A172 (cell line): ENCODE results near the gene SYNE1. TPM values are rescaled to one million over a fixed set of nuclear protein-coding genes. Genes with fewer than 3 reads are reported as not detected.
"Not testable (repeated sequence)": the region's sequence is repeated elsewhere in the genome, so short reads cannot be mapped to it uniquely, and the experiment has no call there.

Experiments used
- DNase-seq: peaks from one replicate; pipeline ENCODE4 v3.0.0-alpha.2; 2015; ENCODE audit warnings: low spot score
- total RNA-seq: library from RNA; depleted of rRNA; stranded (reverse); fragments of >200 nt; shearing (Covaris generic); gene quantifications from 2 replicates; pipeline ENCODE4 v1.2.3, GENCODE V29; 2014; rRNA removed

Gene SYNE1
- total RNA-seq, 1 experiment from 2014 or later, result 43.9 TPM

DNA sequence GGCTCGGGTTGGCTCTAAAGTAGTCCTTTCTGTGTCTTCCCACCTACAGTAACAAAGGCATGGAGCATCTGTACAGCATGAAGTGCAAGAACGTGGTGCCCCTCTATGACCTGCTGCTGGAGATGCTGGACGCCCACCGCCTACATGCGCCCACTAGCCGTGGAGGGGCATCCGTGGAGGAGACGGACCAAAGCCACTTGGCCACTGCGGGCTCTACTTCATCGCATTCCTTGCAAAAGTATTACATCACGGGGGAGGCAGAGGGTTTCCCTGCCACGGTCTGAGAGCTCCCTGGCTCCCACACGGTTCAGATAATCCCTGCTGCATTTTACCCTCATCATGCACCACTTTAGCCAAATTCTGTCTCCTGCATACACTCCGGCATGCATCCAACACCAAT lies 538.5 kb downstream of the SYNE1 start:
- DNase-seq, result no peak

DNA sequence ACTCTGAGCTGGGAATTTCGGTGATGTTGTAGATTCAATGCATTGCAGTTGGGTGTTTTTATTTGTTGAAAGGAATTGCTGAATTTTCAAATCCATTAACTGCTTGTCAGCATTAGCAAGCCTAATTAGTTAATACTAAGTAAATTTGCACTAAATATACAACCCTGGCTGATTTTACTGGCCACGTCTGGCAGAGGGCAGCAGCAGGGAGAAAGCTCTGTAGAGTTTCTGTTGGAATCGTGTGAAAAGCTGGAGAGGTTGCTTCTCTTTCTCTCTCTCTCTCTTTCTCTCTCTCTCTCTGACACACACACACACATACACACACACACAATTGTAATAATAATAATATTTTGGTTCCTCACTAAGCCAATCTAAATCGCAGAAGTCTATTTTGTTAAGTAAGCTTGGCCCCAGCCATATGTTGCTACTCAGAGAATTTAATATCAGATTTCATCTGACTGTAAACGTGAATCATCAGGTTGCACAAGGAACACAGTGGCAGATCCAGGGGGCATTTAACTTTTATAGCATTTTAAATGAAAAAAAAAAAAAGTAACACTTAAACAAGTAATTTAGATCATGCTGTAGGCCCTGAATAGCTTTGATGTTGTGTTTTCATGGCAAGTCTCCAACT lies 540.2 kb downstream of the SYNE1 start:
- DNase-seq, result peak; percentile 25

DNA sequence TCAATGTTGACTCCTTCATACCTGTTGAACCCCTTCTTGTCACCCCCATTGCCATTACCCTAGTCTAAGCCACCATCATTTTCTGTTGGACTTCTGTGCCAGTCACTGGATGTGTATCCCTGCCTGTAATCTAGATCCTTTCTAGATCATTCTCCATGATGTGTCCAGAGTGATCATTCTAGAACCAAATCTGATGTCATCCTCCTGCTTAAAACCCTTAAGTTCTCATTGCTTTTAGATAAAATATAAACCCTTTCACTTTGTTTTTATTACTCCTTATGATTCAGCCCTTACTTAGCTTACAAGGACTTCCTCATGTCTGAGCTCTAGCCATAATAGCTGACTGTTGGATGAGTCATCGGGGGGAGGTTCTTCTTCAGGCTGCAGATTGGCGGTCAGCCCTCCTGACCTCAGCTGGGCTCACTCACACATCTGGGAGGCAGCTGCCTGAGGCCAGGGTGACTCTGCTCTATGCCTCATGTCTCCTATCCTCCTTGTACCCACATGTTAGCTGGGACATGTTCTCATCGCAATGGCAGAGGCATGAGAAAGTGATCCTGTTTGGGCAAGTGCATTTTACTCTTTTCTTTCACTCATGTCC lies 542.1 kb downstream of the SYNE1 start:
- peak; percentile 96 for DNase-seq

DNA sequence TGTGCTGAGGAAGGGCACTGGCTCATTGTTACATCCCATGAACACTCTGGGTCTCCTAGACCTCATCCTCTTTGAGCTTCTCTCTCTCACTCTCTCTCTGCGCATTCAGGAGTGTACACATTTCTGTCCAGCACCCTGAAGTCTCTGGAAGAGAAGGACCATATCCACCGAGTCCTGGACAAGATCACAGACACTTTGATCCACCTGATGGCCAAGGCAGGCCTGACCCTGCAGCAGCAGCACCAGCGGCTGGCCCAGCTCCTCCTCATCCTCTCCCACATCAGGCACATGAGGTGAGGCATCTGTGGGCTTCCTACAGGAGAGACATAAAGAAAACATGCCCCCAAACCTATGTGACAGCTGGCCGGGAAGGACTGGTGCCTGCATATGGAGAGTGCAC lies 542.9 kb downstream of the SYNE1 start:
- no peak for DNase-seq

DNA sequence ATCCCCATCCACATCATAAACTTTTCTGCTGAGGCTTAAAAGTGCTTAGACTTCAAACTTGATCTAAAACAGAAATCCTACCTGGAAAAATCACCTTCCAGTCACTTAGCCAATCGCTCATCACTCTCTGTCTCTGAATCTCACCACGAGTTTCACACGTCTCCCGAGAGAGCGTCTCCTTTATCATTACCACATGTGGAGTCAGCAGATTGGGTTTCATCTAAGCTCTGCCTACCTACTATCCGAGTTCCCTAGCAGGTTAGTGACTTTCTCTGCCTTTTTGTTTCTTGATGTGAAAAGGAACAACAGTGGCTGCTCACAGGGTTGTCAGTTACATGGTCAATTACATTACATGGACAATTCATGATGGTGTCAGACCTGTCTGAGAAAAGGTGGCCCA lies 543.5 kb downstream of the SYNE1 start:
- DNase-seq, result no peak

DNA sequence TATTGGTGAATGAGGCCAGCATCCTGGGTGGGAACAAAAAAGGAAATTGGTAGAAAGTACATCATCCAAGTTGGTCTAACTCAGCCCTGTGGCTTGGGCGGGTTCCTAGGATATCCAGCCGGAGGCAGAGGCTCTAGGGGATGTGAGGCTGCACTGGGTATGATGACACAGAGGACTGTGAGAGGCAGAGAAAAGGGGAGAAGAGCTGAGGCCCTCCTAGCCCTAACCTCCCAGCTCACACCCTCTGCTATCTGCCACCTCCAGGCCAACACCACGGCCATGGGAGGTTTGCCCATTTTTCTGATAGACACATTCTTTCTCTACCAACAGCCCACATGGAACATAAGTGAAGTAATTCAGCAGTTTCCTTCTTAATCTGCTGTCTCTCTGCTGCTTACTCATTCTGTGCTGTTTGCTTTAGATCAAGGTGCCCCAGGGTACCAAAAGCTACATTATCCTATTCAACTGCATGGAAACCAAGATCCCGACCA lies 545.3 kb downstream of the SYNE1 start:
- peak; percentile 35 for DNase-seq

DNA sequence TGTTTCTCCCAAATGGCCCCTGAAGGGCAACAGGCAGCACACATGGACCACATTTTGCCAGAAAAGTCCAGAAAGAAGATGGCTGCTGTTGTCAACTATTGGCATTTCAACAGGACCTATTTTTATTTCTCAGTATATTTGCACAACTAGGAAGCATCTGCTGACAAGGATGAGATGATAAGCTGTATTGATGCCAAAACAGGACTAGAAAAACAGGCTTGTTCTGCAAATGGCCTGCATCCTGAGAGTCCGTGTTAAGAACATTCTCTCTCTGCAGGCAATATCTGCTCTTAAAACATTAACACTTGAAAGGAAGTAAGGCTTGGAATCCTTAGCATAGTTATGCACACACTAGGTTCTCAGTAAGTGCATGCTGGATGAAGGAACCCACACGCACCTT lies 546.0 kb downstream of the SYNE1 start:
- no peak for DNase-seq

DNA sequence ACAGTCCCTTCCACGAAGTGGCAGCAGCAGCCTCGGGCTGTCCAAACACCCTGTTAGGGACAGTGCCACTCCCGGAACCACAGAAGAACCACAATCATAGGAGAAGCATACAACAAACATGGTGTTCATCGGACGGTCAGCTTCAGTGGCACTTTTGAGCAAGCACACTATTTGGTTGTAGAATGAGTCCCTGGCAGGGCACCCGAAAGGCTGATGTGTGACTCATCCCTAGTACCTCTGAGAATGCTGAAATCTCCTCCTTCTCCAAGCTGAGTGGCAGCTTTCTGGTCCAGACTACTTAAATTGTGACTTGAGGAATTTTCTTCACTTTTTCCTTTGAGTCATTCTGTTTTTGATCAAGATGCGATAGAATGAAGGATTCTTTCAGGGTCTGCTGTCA lies 547.2 kb downstream of the SYNE1 start:
- DNase-seq, result peak; percentile 75

DNA sequence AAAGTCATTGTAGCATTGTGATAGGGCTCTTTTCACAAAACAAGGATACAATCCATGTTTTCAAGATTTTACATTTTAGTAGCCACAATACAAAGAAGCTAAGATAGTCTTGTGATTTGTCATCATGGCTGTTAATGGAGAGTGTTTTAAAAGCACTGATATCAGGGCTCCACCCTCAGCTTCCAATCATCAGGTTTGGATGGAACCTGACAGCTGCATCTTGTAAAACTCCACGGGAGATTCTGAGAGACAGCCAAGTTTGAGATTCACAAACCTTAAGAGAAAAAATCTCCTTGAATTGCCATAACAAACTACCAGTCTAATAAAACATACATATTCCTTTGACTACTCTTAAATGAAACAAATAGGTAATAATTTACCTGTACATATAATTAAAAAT lies 549.5 kb downstream of the SYNE1 start:
- DNase-seq, result peak; percentile 36

DNA sequence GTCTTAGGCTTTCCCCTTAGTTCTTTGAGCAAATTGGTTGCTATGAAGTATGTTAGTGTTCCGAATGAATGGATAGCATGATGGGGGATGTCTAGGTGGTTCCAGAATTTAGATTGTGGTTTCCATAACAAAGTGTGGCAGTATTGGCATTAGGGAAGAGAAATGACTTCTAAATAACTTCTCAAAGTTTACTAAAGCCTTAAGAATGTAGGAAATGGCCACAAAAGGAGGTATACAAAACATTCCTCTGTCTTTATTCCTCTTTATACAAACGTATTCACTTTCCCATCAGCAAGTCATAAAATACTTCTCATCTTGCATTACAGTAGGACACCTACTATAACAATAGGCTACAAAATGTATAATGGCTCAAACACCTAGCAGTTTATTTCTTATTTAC lies 550.1 kb downstream of the SYNE1 start:
- DNase-seq, result peak; percentile 48

DNA sequence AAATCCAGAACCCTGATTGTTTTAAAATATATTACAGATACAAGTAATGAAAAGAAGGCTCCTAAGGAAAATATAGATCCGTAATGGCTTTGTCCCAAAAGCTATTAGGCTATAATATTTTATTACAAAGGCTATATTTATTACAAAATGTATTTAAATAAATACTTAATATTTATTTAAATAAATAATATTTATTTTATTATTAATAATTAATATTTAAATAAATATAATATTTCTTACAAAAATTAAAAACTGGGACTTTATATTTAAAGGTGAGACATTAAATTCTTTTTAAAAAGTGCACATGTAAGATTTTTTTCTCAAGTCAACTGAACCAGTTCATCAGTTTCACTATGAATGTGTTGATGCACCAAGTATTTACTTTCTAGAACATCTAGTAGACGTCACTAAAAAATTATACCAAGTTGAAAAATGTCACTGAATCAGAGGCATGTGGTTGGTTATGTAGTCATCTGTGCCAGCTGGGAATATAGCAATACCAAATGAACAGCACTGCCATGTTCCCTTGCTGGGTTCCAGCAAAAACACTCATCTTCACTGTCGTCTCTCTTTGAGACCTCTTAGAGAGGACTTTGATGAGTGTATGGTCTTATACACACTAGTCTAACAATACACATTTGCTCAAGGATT lies 550.8 kb downstream of the SYNE1 start:
- no peak for DNase-seq

DNA sequence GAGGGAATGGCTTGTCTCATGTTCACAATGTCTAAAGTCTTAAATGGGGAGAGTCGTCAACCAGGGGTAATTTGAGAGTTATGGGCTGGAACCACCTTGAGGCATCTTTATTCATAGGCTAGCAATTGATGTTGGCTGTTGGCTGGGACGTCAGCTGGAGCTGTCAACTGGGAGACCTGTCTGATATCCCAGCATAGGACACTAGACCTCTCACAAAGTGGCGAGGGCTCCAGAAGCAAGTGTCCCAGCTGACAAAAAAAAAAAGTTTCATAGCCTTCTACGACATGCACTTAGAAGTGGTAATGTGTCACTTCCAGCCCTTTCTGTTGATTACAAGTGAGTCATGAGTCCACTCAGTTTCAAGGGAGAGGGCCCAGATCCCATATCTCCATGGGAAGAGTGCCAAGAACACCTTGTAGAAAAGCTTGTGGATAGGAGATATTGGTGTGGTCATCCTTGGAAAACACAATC lies 551.7 kb downstream of the SYNE1 start:
- peak; percentile 80 for DNase-seq

DNA sequence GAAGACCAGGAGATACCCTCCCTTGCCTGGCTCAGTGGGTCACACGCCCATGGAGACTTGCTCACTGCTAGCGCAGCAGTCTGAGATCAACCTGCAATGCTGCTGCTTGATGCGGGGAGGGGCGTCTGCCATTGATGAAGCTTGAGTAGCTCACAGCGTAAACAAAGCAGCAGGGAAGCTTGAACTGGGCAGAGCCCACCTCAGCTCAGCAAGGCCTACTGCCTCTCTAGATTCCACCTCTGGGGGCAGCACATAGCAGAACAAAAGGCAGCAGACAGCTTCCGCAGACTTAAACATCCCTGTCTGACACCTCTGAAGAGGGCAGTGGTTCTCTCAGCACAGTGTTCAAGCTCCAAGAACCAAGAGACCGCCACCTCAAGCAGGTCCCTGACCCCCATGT lies 558.4 kb downstream of the SYNE1 start:
- no peak for DNase-seq

DNA sequence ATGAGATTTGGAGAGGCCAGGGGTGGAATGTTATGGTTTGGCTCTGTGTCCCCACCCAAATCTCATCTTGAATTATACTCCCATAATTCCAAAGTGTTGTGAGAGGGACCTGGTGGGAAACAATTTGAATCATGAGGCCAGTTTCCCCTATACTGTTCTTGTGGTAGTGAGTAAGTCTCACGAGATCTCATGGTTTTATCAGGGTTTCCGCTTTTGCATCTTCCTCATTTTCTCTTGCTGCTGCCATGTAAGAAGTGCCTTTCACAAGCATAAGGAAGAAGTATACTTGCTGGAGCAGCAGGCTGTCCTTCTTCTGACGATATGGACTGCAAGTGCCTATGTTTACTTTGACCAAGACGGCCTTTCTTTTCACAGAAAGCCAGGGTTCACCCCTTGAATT lies 559.2 kb downstream of the SYNE1 start:
- DNase-seq, result no peak

DNA sequence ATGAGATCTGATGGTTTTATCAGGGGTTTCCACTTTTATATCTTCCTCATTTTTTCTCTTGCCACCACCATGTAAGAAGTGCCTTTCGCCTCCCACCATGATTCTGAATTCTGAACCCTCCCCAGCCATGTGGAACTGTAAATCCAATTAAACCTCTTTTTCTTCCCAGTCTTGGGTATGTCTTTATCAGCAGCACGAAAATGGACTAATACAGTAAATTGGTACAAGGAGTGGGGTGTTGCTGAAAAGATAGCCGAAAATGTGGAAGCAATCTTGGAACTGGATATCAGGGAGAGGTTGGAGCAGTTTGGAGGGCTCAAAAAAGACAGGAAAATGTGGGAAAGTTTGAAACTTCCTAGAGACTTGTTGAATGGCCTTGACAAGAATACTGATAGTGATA lies 560.9 kb downstream of the SYNE1 start:
- DNase-seq, result not testable (repeated sequence)

DNA sequence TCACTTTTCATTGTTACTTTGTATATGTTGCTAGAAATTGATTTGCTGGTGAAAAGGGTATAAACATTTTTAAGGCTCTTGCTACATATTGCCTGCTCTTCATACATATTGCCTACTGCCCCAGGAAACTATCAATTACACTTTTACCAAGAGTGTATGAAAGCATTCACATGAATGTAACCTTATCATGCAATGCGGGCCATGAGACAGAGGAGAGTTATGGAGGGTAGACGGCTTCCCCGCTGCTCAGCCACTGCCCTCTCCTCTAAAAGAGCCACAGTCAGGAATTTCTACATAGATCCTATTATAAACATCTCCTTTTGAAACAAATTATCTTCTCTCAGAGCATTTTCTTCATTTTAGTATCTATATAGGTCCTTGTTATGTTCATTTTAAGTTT lies 565.3 kb downstream of the SYNE1 start:
- DNase-seq, result no peak

Other genes starting within 250 kb of the SYNE1 start
- 1.5 and 2.9 TPM in 2 replicates for gene MYCT1, start 60.5 kb upstream of the SYNE1 start, total RNA-seq
- 0.93 and 0.96 TPM in 2 replicates for gene VIP, start 113.4 kb upstream of the SYNE1 start, total RNA-seq